ENCODE data around the gene SLCO2A1. TPM values are rescaled to one million over a fixed set of nuclear protein-coding genes. Genes with fewer than 3 reads are reported as not detected.

The SLCO2A1 gene
- total RNA-seq, 1 experiment from 2014 or later: 1.4 TPM

DNA sequence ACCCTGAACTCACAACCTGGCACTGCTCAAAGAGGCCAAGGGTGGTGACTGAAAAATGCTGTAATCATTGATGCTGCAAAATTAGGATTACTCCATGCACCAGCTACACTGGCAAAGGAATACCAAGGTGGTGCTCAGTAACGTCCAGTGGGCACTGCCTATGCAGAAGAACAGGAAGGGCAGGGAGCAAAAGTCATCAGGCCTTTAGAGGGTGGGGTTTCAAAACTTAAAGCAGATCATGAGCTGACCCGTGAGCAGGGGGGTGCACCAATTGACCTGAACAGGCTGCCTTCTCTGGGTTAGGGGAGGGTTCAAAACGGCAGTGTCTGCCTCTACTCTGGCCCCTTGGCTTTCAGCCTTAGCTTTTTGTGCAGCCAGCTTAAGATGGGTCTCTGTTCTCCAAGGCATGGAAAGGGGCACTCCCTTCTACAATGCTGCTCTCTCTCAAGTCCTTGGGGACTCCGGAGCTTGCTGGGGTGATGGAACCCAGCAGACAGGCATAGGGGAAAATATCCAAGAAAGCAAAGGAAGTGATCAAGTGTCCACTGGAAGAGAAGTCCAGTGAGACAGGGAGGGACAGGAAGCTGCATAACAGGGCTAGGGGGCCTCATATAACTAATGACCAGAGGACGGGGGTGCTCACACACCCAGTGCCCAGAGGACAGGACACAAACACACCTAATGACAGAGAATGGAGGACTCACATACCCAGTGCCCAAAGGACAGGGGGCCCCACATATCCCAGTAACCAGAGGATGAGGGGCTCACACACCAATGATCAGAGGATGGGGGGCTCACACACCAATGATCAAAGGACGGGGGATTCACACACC, 145.5 kb downstream of the SLCO2A1 start:
- no peak for DNase-seq (ENCODE audit: low read depth)

DNA sequence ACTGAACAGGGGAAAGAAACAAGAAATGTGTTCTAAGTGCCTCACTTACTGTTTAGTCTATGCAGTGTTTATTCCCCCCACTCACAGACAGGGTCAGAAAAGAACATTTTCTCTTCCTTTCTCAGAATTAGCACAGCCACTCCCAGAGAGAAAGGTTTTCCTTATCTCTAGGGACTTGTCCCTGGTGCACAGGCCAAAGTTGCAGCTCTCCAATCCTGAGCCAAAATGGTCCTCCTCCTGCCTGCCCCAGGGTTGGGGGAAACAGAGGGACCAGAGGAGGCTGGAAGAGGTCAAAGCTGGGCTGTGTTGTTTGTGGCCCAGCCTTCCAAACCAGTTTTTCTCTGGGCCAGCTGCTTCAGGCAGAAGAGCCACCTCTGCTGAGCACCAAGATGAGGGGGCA, 146.1 kb downstream of the SLCO2A1 start:
- no peak for DNase-seq (ENCODE audit: low read depth)

DNA sequence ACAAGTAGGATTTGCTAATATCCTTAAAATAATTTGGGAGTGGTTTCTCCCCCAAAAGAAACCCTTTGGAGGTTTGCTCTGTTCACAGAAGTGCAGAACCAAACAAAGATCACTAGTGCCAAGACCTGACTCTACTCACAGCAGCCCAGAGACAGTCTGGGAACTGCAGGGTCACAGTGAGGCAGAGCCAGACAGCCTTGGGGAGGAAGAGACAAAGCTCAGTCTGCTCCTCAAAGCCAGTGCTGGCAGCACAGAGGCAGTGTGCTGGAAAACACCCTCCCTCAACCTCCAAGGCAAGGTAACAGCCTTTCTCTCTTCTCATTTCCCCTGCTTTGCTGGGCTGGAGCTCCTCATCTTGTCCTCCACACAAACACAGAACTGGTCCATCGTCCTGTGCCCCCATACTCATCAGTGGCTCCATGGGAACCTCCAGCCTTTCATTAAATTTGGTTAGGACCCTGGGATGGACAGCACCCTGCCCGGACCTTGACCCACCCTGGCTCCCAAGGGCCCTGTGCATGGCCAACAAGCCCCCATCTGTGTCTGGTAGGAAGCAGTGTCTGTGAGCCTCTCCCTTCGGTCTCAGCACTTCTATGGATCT, 146.6 kb downstream of the SLCO2A1 start:
- DNase-seq (ENCODE audit: low read depth): no peak

DNA sequence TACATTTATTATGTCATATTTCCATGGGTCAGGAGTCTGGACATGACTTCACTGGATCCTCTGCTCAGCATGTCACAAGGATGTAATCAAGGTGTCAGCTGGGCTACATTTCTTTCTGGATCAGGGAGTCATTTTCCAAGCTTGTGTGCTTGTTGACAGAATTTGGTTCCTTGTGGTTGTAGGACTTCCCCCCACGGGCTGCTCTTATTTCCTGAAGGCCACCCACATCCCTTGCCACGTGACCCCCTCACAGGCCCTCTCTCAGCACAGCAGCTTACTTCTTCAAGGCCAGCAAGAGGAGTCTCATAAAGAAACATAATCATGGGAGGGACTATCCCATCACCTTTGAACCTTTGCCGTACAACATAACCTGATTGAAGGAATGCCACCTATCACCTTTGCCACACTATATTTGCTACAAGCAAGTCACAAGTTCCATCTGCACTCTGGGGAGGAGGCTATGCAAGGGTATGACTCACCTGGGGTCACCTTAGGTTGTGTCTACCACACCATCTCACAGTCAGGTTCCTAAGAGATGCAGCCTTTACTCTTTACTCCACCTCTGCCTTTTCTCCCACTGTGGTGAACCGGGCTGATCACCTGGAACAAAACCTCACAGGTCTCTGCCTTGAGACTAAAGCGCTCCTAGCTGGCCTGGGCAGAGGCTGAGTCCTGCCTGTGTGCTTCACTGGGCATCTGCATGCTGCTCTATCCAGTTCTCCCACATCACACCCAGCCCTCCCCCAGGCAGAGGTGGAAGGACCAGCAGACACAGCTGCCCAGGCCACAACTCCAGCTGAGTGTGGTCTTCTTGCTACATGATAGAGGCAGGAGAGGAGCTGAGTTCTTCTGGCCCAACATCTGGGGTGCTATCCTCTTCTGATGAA, 147.5 kb downstream of the SLCO2A1 start:
- no peak for DNase-seq (ENCODE audit: low read depth)

DNA sequence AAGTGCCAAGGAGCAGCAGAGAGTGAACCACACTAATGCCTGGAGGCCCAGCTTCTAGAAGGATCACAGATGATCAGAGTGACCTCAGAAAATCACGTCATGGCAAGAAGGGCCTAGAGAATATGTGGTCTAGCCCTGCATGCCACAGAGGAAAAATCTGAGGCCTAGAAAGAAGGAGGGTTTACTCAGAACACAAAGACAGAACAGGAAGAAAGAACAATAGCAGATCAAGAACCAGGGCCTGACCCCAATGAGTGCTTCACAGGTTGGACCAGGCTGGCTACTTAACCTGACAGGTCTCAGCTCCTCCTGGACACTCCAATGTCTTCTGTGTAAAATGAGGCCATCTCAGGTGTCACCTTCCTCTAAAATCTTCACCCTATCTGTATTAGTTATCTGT, 148.2 kb downstream of the SLCO2A1 start:
- no peak for DNase-seq (ENCODE audit: low read depth)

DNA sequence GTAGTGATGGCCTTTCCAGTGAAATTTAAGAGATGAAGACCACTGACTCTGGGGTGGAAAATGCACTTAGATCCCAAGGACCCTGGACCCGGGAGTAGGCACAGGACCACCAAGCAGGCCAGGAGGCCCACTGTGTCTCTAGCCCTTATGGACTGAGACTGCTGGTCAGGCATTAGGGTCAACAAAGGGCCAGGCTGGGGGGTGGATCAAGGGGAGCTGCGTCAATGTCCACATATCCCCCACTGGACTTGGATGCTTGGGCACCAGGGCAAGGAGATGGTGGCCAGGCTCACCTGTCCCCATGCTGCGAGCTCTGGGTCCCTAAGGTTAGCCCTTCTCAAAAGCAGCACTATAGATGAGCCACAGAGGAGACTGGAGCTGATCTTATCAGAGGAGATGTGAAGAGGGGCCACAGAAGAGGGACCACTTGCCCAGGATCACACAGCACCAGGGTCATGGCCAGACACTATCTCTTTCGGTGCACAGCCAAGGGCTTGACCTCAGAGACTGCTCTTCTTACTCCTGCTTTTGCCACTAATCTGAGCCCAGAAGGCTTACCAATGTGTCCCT, 148.8 kb downstream of the SLCO2A1 start:
- DNase-seq (ENCODE audit: low read depth): no peak

DNA sequence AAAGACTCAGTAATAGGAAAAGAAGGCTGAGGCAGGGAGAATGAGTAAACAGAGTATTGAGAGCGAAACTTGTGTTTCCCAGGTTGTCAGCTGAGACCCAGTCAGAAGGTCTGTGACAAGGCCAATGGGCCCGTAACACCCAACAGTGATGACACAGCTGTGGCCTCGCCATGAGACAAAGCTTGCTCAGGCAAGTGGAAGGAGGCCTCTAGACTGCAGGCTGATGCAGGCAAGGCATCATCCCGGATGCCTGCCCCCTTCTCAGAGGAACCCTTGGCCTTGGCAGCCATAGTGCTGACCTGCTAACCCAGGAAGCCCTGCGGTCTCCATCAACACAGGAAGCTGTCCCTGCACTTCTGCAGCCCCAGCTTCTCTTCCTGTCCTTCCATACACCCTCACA, 149.4 kb downstream of the SLCO2A1 start:
- no peak for DNase-seq (ENCODE audit: low read depth)

DNA sequence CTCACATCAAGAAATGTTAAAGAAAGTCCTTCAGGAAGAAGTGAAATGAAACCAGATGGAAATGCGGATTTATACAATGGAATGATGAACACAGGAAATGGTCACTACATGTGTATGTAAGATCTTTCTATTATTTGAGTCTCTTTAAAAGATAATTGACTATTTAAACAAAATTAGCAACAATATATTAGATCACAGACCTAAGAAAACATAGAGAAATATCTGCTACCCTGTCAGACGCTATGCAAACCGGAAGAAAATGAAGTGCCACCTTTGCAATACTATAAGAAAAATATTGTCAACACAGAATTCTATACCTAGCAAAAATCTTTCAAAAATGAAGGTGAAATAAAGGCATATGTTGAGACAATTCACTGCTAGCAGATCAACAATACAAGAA, 151.2 kb downstream of the SLCO2A1 start:
- DNase-seq (ENCODE audit: low read depth): no peak

Other genes starting within 250 kb of the SLCO2A1 start
- gene SRPRB, start 224.1 kb downstream of the SLCO2A1 start, total RNA-seq (2014; rRNA removed; shearing (Covaris generic)): 117 and 156 TPM in 2 replicates
- gene RAB6B, start 134.0 kb downstream of the SLCO2A1 start, total RNA-seq (2014; rRNA removed; shearing (Covaris generic)): 1.1 and 1.4 TPM in 2 replicates
- gene RYK, start 220.9 kb upstream of the SLCO2A1 start, total RNA-seq (2014; rRNA removed; shearing (Covaris generic)): 86.1 and 87.6 TPM in 2 replicates